Measurements from ENCODE around the gene TSC2. TPM values are rescaled to one million over a fixed set of nuclear protein-coding genes. Genes with fewer than 3 reads are reported as not detected.
"Not testable (repeated sequence)": the region's sequence is repeated elsewhere in the genome, so short reads cannot be mapped to it uniquely, and the experiment has no call there.

Gene TSC2
- total and polyA plus RNA-seq, 2 experiments from 2014 or later: 123 to 152 TPM

DNA sequence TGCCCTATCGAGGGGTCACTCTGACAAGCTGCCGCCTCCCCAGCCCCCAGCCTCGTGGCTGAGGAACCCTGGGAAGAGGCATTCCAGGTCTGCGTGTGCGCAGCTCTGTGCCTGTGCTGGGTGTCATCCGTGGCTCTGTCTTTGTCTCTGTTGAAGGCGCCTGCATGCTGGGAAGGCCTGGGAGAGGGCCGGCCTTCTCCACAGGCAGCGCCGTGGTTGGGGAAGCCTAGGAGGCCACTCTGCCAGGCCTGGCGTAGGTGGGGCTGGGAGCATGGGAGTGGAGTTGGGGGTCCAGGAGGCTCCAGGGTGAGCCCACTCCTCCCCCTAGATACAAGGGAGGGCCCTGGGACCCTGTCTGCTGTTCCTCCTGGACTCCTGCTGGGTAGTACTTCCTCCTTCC lies 17.7 kb upstream of the TSC2 start:
- no peak for TF ChIP-seq CTCF (IDR thresholded peaks at IDR 0.05; ENCODE audit: low read depth, low read length)
- no peaks in the 10 kb centered on the region for H3K9me3 ChIP-seq (ENCODE audit: low read depth)
- H3K36me3 ChIP-seq: no peaks in the 10 kb centered on the region
- H3K4me3 ChIP-seq: no peak overlapping the region
- peaks cover 7% of the 10 kb centered on the region for H3K4me1 ChIP-seq (ENCODE audit: low read depth)
- peaks cover 4% of the 10 kb centered on the region for H3K27me3 ChIP-seq
- DNase-seq (ENCODE audit: low read depth in 1 of 2, low spot score in 1 of 2): no peak
- H3K27ac ChIP-seq: no peak overlapping the region

GRCh38 chr16:2031081-2031577 lies 16.7 kb upstream of the TSC2 start:
- Histone ChIP-seq H3K27ac (no peak overlapping the region), H3K4me1 (ENCODE audit: low read depth) (peaks cover 7% of the 10 kb centered on the region), H3K36me3 (no peaks in the 10 kb centered on the region), H3K9me3 (ENCODE audit: low read depth) (no peaks in the 10 kb centered on the region), H3K4me3 (no peak overlapping the region), H3K27me3 (peaks cover 4% of the 10 kb centered on the region)
- TF ChIP-seq CTCF (IDR thresholded peaks at IDR 0.05; ENCODE audit: low read depth, low read length): no peak
- no peak for DNase-seq (ENCODE audit: low read depth in 1 of 2, low spot score in 1 of 2)

GRCh38 chr16:2032285-2033056 lies 15.3 kb upstream of the TSC2 start:
- H3K9me3 ChIP-seq (ENCODE audit: low read depth): no peaks in the 10 kb centered on the region
- no peak for DNase-seq (ENCODE audit: low read depth in 1 of 2, low spot score in 1 of 2)
- no peaks in the 10 kb centered on the region for H3K36me3 ChIP-seq
- no peak for TF ChIP-seq CTCF (IDR thresholded peaks at IDR 0.05; ENCODE audit: low read depth, low read length)
- H3K27ac ChIP-seq: no peak overlapping the region
- peaks cover under 1% of the 10 kb centered on the region for H3K27me3 ChIP-seq
- no peak overlapping the region for H3K4me3 ChIP-seq
- H3K4me1 ChIP-seq (ENCODE audit: low read depth): peaks cover 7% of the 10 kb centered on the region

GRCh38 chr16:2033057-2033908 lies 14.5 kb upstream of the TSC2 start:
- H3K9me3 ChIP-seq (ENCODE audit: low read depth): no peaks in the 10 kb centered on the region
- no peaks in the 10 kb centered on the region for H3K27me3 ChIP-seq
- no peak overlapping the region for H3K4me3 ChIP-seq
- no peak for TF ChIP-seq CTCF (IDR thresholded peaks at IDR 0.05; ENCODE audit: low read depth, low read length)
- no peak overlapping the region for H3K27ac ChIP-seq
- DNase-seq (ENCODE audit: low read depth in 1 of 2, low spot score in 1 of 2): peak; percentile 67 to 73
- H3K36me3 ChIP-seq: no peaks in the 10 kb centered on the region
- H3K4me1 ChIP-seq (ENCODE audit: low read depth): peaks cover 7% of the 10 kb centered on the region

GRCh38 chr16:2033909-2034695 lies 13.7 kb upstream of the TSC2 start:
- not testable (repeated sequence) for H3K36me3 ChIP-seq; H3K27me3 ChIP-seq; H3K27ac ChIP-seq; H3K4me1 ChIP-seq (ENCODE audit: low read depth); H3K9me3 ChIP-seq (ENCODE audit: low read depth); H3K4me3 ChIP-seq
- DNase-seq (ENCODE audit: low read depth in 1 of 2, low spot score in 1 of 2): peak in 1 of 2 donors; percentile 23

Data from cardiac muscle cell (in vitro differentiated cells and primary cell).